H9 (cell line): ENCODE data around the gene MCFD2. TPM values are rescaled to one million over a fixed set of nuclear protein-coding genes. Genes with fewer than 3 reads are reported as not detected.

Source experiments
- DNase-seq: peaks from one replicate; pipeline ENCODE4 v3.0.0-alpha.2; 2017
- H2AFZ ChIP-seq: one replicate; pipeline ENCODE4 v1.6.1; 2013; ENCODE audit warnings: mild to moderate bottlenecking, low read length, control low read depth, moderate library complexity
- H2AK5ac ChIP-seq: 2 replicates; pipeline ENCODE4 v1.6.1; 2013; ENCODE audit warnings: low read length, control low read depth, mixed read lengths; ENCODE audit not compliant: insufficient read length
- H2BK120ac ChIP-seq: one replicate; pipeline ENCODE4 v1.6.1; 2013; ENCODE audit warnings: low read depth, mild to moderate bottlenecking, low read length, control low read depth, inconsistent platforms; ENCODE audit not compliant: poor library complexity, severe bottlenecking
- H2BK12ac ChIP-seq: 2 replicates; pipeline ENCODE4 v1.6.1; 2013; ENCODE audit warnings: low read length, control low read depth, mixed read lengths, low read depth; ENCODE audit not compliant: insufficient read length
- H2BK15ac ChIP-seq: 2 replicates; pipeline ENCODE4 v1.6.1; 2013; ENCODE audit warnings: low read depth, low read length, control low read depth
- H2BK20ac ChIP-seq: one replicate; pipeline ENCODE4 v1.6.1; 2013; ENCODE audit warnings: low read depth, mild to moderate bottlenecking, low read length, control low read depth, inconsistent platforms; ENCODE audit not compliant: poor library complexity, severe bottlenecking
- H2BK5ac ChIP-seq: 2 replicates; pipeline ENCODE4 v1.6.1; 2013; ENCODE audit warnings: low read length, control low read depth, mixed read lengths; ENCODE audit not compliant: insufficient read length
- H3K14ac ChIP-seq: 2 replicates; pipeline ENCODE4 v1.6.1; 2013; ENCODE audit warnings: low read length, control low read depth; ENCODE audit not compliant: insufficient read depth
- H3K18ac ChIP-seq: 2 replicates; pipeline ENCODE4 v1.6.1; 2013; ENCODE audit warnings: low read depth, mild to moderate bottlenecking, mixed read lengths, low read length, control low read depth; ENCODE audit not compliant: insufficient read length
- H3K23ac ChIP-seq: 2 replicates; pipeline ENCODE4 v1.6.1; 2013; ENCODE audit warnings: low read length, control low read depth, mixed read lengths, low read depth; ENCODE audit not compliant: insufficient read length
- H3K23me2 ChIP-seq: 2 replicates; pipeline ENCODE4 v1.6.1; 2013; ENCODE audit warnings: low read depth, mild to moderate bottlenecking, mixed read lengths, low read length, control low read depth; ENCODE audit not compliant: insufficient read length, poor library complexity, severe bottlenecking
- H3K27ac ChIP-seq: 2 replicates; pipeline ENCODE4 v1.5.1; 2013; ENCODE audit warnings: low read length, control low read depth, mixed read lengths, low read depth; ENCODE audit not compliant: insufficient read length
- H3K27me3 ChIP-seq: 2 replicates; pipeline ENCODE4 v1.6.1; 2013; ENCODE audit warnings: low read length, control low read depth, inconsistent platforms; ENCODE audit not compliant: insufficient read depth
- H3K4ac ChIP-seq: 2 replicates; pipeline ENCODE4 v1.6.1; 2013; ENCODE audit warnings: low read depth, mild to moderate bottlenecking, control low read depth, inconsistent platforms, low read length, moderate library complexity
- H3K4me1 ChIP-seq: 2 replicates; pipeline ENCODE4 v1.6.1; 2013; ENCODE audit warnings: low read length, control low read depth, inconsistent platforms; ENCODE audit not compliant: insufficient read depth
- H3K4me2 ChIP-seq: 2 replicates; pipeline ENCODE4 v1.6.1; 2013; ENCODE audit warnings: low read length, control low read depth, mixed read lengths; ENCODE audit not compliant: insufficient read length, insufficient read depth
- H3K56ac ChIP-seq: 2 replicates; pipeline ENCODE4 v1.6.1; 2013; ENCODE audit warnings: low read depth, mild to moderate bottlenecking, mixed read lengths, low read length, control low read depth; ENCODE audit not compliant: insufficient read length
- H3K79me1 ChIP-seq: 2 replicates; pipeline ENCODE4 v1.6.1; 2013; ENCODE audit warnings: low read depth, mild to moderate bottlenecking, moderate library complexity, low read length, control low read depth, inconsistent platforms; ENCODE audit not compliant: insufficient read depth, poor library complexity, severe bottlenecking
- H3K79me2 ChIP-seq: 2 replicates; pipeline ENCODE4 v1.6.1; 2013; ENCODE audit warnings: low read length, control low read depth, inconsistent platforms; ENCODE audit not compliant: insufficient read depth
- H3K9ac ChIP-seq: 2 replicates; pipeline ENCODE4 v1.6.1; 2013; ENCODE audit warnings: low read length, control low read depth, mixed read lengths; ENCODE audit not compliant: insufficient read length; ENCODE audit errors: extremely low read depth
- H3K9me3 ChIP-seq: one replicate; pipeline ENCODE4 v1.6.1; 2013; ENCODE audit warnings: low read depth, low read length, inconsistent platforms; ENCODE audit not compliant: control insufficient read depth
- H3T11ph ChIP-seq: one replicate; pipeline ENCODE4 v1.6.1; 2013; ENCODE audit warnings: mild to moderate bottlenecking, low read length, control low read depth, inconsistent platforms
- H4K20me1 ChIP-seq: one replicate; pipeline ENCODE4 v1.6.1; 2013; ENCODE audit not compliant: control insufficient read depth, insufficient read length, insufficient read depth
- H4K5ac ChIP-seq: 2 replicates; pipeline ENCODE4 v1.6.1; 2013; ENCODE audit warnings: low read depth, mild to moderate bottlenecking, mixed read lengths, low read length, control low read depth; ENCODE audit not compliant: insufficient read length
- H4K8ac ChIP-seq: replicated peaks from 2 replicates; pipeline ENCODE4 v1.6.1; 2013; ENCODE audit warnings: low read length, control low read depth, mixed read lengths, low read depth; ENCODE audit not compliant: insufficient read length
- H4K91ac ChIP-seq: 2 replicates; pipeline ENCODE4 v1.6.1; 2013; ENCODE audit warnings: low read depth, mild to moderate bottlenecking, moderate library complexity, mixed read lengths, low read length, control low read depth; ENCODE audit not compliant: insufficient read length
- H3K27ac Mint-ChIP-seq, 3 experiments: 2 replicates in 2 of 3; 3 replicates in 1 of 3; pipeline ENCODE4 v1.8.0; 2020 to 2021; ENCODE audit warnings: mixed read lengths in 3 of 3, mild to moderate bottlenecking in 1 of 3, moderate library complexity in 1 of 3
- H3K27me3 Mint-ChIP-seq: 2 replicates; pipeline ENCODE4 v1.8.0; 2021; ENCODE audit warnings: low read depth, mild to moderate bottlenecking, moderate library complexity, mixed read lengths
- H3K36me3 Mint-ChIP-seq, 3 experiments: 2 replicates in 2 of 3; 3 replicates in 1 of 3; pipeline ENCODE4 v1.8.0; 2020 to 2021; ENCODE audit warnings: low read depth in 3 of 3, mixed read lengths in 3 of 3; ENCODE audit not compliant: insufficient read depth in 1 of 3
- H3K4me1 Mint-ChIP-seq, 2 experiments: 2 replicates each; pipeline ENCODE4 v1.8.0; 2020; ENCODE audit warnings: mixed read lengths in 2 of 2
- H3K4me3 Mint-ChIP-seq, 2 experiments: 2 replicates in 1 of 2; 3 replicates in 1 of 2; pipeline ENCODE4 v1.8.0; 2020 to 2021; ENCODE audit warnings: mild to moderate bottlenecking in 2 of 2, mixed read lengths in 2 of 2, moderate library complexity in 1 of 2
- H3K9me3 Mint-ChIP-seq, 2 experiments: 2 replicates in 1 of 2; 3 replicates in 1 of 2; pipeline ENCODE4 v1.8.0; 2020; ENCODE audit warnings: mild to moderate bottlenecking in 2 of 2, mixed read lengths in 2 of 2, moderate library complexity in 1 of 2
- CTCF ChIP-seq: fragments of 200-600 bp; sonication (generic); conservative IDR thresholded peaks from 3 replicates; pipeline ENCODE4 v1.8.0; 2021; ENCODE audit warnings: antibody characterized with exemption, mild to moderate bottlenecking
- total RNA-seq: library from RNA; stranded (reverse); gene quantifications from 2 replicates; pipeline ENCODE4 v1.2.1, GENCODE V29; 2021

The MCFD2 gene
- total RNA-seq, 1 experiment from 2014 or later: 64.6 TPM

GRCh38 chr2:46879511-46879910, 36.1 kb downstream of the MCFD2 start:
- no peak overlapping the region for H3K56ac ChIP-seq
- H4K20me1 ChIP-seq: no peaks in the 10 kb centered on the region
- H3K9me3 ChIP-seq: no peaks in the 10 kb centered on the region
- H3K79me1 ChIP-seq: no peaks in the 10 kb centered on the region
- H3K36me3 Mint-ChIP-seq: no peaks in the 10 kb centered on the region
- H2BK15ac ChIP-seq: no peak overlapping the region
- H3K4me3 Mint-ChIP-seq: no peak overlapping the region
- no peaks in the 10 kb centered on the region; the same call in 1 of the 2 replicates for H3K27me3 Mint-ChIP-seq
- no peaks in the 10 kb centered on the region for H3K4me1 ChIP-seq
- H4K8ac ChIP-seq: no peak overlapping the region
- H3K27ac Mint-ChIP-seq: no peak overlapping the region
- TF ChIP-seq CTCF: no peak
- no peak overlapping the region for H3K18ac ChIP-seq
- H3K27me3 ChIP-seq: no peaks in the 10 kb centered on the region
- no peak overlapping the region for H2AFZ ChIP-seq
- H3K4ac ChIP-seq: no peak overlapping the region
- no peak overlapping the region for H3K14ac ChIP-seq
- H3K4me1 Mint-ChIP-seq: peaks cover 0 to 5% of the 10 kb centered on the region in 2 experiments; a peak in 2 of 4 replicates
- no peak overlapping the region for H3K9ac ChIP-seq
- H3K23me2 ChIP-seq: no peaks in the 10 kb centered on the region
- H3K9me3 Mint-ChIP-seq: no peaks in the 10 kb centered on the region
- H2BK120ac ChIP-seq: no peak overlapping the region
- no peak overlapping the region for H3T11ph ChIP-seq
- H2BK12ac ChIP-seq: no peak overlapping the region
- no peak overlapping the region for H3K27ac ChIP-seq
- no peak overlapping the region for H3K4me2 ChIP-seq
- H4K91ac ChIP-seq: no peak overlapping the region
- H2BK5ac ChIP-seq: no peak overlapping the region
- no peak for DNase-seq
- no peaks in the 10 kb centered on the region for H3K79me2 ChIP-seq
- H4K5ac ChIP-seq: no peak overlapping the region
- no peak overlapping the region for H2BK20ac ChIP-seq
- no peak overlapping the region for H3K23ac ChIP-seq
- H2AK5ac ChIP-seq: no peak overlapping the region
